Type B pancreatic cell (in vitro differentiated cells): ENCODE measurements around the gene POLD3. TPM values are rescaled to one million over a fixed set of nuclear protein-coding genes. Genes with fewer than 3 reads are reported as not detected.

Experiments
- DNase-seq: peaks from one replicate; pipeline ENCODE4 v3.0.0; 2021; ENCODE audit warnings: mixed read lengths; ENCODE audit not compliant: unreplicated experiment; ENCODE audit errors: extremely low spot score
- H3K27ac Mint-ChIP-seq: 2 replicates; pipeline ENCODE4 v1.8.0; 2021; ENCODE audit warnings: mild to moderate bottlenecking, mixed read lengths
- H3K27me3 Mint-ChIP-seq: 2 replicates; pipeline ENCODE4 v1.8.0; 2021; ENCODE audit warnings: mixed read lengths
- H3K36me3 Mint-ChIP-seq: 2 replicates; pipeline ENCODE4 v1.8.0; 2021; ENCODE audit warnings: mixed read lengths
- H3K4me1 Mint-ChIP-seq: one replicate; pipeline ENCODE4 v1.8.0; 2021; ENCODE audit warnings: mixed read lengths; ENCODE audit not compliant: unreplicated experiment
- H3K4me3 Mint-ChIP-seq: 2 replicates; pipeline ENCODE4 v1.8.0; 2021; ENCODE audit warnings: mild to moderate bottlenecking, mixed read lengths
- H3K9me3 Mint-ChIP-seq: 2 replicates; pipeline ENCODE4 v1.8.0; 2021; ENCODE audit warnings: mixed read lengths
- CTCF ChIP-seq: fragments of 200-600 bp; sonication (generic); conservative IDR thresholded peaks from 2 replicates; pipeline ENCODE4 v1.5.0; 2021; ENCODE audit warnings: antibody characterized with exemption, mild to moderate bottlenecking
- total RNA-seq: library from RNA; stranded (reverse); gene quantifications from 2 replicates; pipeline ENCODE4 v1.2.1, GENCODE V29; 2021; ENCODE audit warnings: low replicate concordance

POLD3 gene
- total RNA-seq, 1 donor from 2014 or later: 32.9 TPM

GRCh38 chr11:74677131-74677530 lies 84.7 kb downstream of the POLD3 start:
- peak; percentile 39 for DNase-seq
- Mint-ChIP-seq H3K36me3 (no peaks in the 10 kb centered on the region), H3K4me1 (no peaks in the 10 kb centered on the region), H3K4me3 (no peak overlapping the region), H3K9me3 (peaks cover 4% of the 10 kb centered on the region), H3K27ac (no peak overlapping the region), H3K27me3 (no peaks in the 10 kb centered on the region)
- no peak for TF ChIP-seq CTCF

DNA sequence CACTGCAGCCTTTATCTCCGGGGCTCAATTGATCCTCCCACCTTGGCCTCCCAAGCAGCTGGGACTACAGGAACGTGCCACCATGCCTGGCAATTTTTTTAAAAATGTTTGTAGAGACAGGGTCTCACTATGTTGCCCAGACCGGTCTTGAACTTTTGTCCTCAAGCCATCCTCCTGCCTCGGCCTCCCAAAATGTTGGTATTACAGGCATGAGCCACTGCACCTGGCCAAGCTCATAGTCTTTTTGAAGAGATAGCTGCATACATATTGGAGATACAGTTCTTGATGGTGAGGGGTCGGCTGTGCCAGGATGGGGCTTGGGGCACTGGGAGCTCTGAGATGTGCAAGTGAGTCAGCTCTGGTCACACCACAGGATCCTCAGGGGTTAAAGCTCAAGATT lies 85.7 kb downstream of the POLD3 start:
- Mint-ChIP-seq H3K9me3 (peaks cover 4% of the 10 kb centered on the region), H3K4me1 (no peaks in the 10 kb centered on the region), H3K27me3 (peaks cover 6% of the 10 kb centered on the region), H3K36me3 (no peaks in the 10 kb centered on the region), H3K4me3 (no peak overlapping the region), H3K27ac (no peak overlapping the region)
- peak; percentile 34 for DNase-seq
- no peak for TF ChIP-seq CTCF

DNA sequence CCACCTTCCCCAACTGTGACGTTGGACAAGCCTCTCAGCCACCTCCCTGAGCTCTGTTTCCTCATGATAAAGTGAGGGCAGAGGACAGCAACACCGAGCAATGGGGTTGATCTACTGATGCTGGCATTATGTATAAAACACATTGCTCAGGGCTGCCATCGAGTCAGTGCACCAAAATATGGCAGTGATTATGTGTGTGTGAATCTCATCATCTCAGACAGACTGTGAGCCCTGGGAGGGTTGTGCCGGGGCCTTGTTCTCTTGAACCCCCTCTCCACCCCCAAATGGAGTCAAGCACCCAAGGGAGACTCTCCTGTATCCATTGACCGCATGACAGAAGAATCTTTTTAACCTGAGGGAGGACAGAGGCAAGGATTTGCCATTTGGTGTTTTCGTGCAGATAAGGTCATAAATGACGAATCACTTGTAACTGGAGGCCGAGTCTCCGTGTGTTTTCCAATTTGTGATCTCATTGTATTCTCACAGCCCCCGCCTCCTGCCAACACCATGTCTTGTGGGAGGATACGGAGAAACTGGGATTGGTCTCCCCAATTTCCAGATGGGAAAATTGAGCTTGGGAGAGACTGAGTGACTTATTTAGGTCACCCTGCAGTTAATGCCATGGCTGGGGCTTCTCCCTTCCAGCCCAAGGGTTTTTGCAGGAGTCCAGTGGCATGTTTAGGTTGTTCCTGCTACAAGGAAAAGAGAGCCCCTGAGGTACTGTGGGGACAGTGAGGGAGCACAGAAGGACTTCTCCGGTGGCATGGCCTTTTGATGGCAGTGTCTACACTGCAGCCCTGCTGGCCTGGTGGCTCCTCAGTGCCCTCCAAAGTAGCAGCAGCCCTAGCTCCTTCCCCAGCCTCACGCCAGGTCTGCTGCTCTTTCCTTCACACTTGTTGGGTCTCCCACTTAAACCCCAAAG lies 86.5 kb downstream of the POLD3 start:
- Mint-ChIP-seq H3K4me1 (no peaks in the 10 kb centered on the region), H3K27me3 (peaks cover 6% of the 10 kb centered on the region), H3K4me3 (no peak overlapping the region), H3K27ac (no peak overlapping the region), H3K36me3 (no peaks in the 10 kb centered on the region), H3K9me3 (peaks cover 4% of the 10 kb centered on the region)
- no peak for TF ChIP-seq CTCF
- DNase-seq: peak; percentile 24

DNA sequence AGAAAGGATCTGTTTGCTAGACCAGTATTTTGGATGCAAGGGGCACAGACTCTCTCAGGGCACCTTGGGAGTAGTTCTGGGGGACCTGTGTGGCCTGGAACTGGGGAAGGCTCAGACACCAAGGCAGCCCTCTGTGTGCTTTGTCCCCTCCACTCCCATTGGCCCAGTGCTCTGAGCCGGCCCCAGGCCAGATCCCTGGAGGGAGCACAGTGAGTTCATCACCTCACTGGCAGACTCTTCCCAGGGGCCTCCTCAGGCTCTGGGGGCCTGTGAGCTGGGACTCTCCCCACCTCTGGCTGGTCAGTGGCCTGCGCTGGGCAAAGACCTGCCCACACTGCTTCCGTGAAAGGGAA lies 87.1 kb downstream of the POLD3 start:
- Mint-ChIP-seq H3K4me1 (no peaks in the 10 kb centered on the region), H3K4me3 (no peak overlapping the region), H3K27ac (no peak overlapping the region), H3K27me3 (peaks cover 6% of the 10 kb centered on the region), H3K9me3 (peaks cover 3% of the 10 kb centered on the region), H3K36me3 (no peaks in the 10 kb centered on the region)
- TF ChIP-seq CTCF: no peak
- peak; percentile 61 for DNase-seq

- Mint-ChIP-seq H3K4me1 (no peaks in the 10 kb centered on the region), H3K9me3 (no peaks in the 10 kb centered on the region), H3K27ac (no peak overlapping the region), H3K4me3 (no peak overlapping the region), H3K36me3 (no peaks in the 10 kb centered on the region), H3K27me3 (peaks cover 8% of the 10 kb centered on the region)
- TF ChIP-seq CTCF: no peak
- peak; percentile 32 for DNase-seq
Measured at GRCh38 chr11:74680035-74680671, 87.8 kb downstream of the POLD3 start.
